HG03139 (cell line): ENCODE results near the gene LRP1-AS.
"Not testable (repeated sequence)": the region's sequence is repeated elsewhere in the genome, so short reads cannot be mapped to it uniquely, and the experiment has no call there.

Source experiments
- ATAC-seq: cut with Tn5 transposase; IDR thresholded peaks from one replicate; pipeline ENCODE4 v1.9.1; 2021; ENCODE audit not compliant: unreplicated experiment

LRP1-AS gene

GRCh38 chr12:57123813-57124212 lies 23.6 kb downstream of the LRP1-AS start:
- no peak for ATAC-seq

GRCh38 chr12:57120718-57121117 lies 26.7 kb downstream of the LRP1-AS start:
- not testable (repeated sequence) for ATAC-seq

GRCh38 chr12:57119294-57120085 lies 27.9 kb downstream of the LRP1-AS start:
- ATAC-seq, result no peak

DNA sequence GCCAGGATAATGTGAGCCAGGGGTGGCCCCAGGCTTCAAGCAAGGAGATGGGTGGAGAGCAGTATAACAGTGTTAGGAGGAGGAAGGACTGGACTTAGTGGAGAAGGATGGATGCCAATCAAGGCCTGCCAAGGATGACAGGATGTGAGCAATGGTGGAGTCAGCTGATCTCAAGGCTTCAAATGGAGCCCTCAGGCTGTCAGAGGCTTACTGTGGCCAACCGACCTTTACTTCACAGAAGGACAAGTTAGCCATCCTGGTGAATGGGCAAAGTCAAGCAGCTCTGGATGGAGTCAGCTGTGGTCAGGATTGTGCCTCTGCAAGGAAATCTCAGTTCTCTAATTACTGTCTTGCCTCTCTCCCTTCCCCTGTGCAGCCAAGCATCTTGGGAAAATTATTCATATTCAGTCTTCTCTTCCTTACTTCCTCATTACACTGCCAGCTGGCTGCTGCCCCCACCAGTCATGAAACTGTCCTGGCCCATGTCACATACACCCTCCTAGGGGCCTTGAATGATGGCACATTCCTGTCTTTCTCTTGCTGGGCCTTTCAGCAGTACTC lies 28.6 kb downstream of the LRP1-AS start:
- no peak for ATAC-seq

- ATAC-seq, result no peak
Observed at GRCh38 chr12:57116580-57117281, 30.7 kb downstream of the LRP1-AS start.

- ATAC-seq, result peak; percentile 63
Observed at GRCh38 chr12:57112492-57113294, 34.7 kb downstream of the LRP1-AS start.

- peak; percentile 45 for ATAC-seq
Observed at GRCh38 chr12:57111031-57111734, 36.2 kb downstream of the LRP1-AS start, which contains the start of gene STAT6. Gene STAT6 (minus strand): TSS chr12:57111362. CDS start chr12:57108278, 3,084 bp downstream.

DNA sequence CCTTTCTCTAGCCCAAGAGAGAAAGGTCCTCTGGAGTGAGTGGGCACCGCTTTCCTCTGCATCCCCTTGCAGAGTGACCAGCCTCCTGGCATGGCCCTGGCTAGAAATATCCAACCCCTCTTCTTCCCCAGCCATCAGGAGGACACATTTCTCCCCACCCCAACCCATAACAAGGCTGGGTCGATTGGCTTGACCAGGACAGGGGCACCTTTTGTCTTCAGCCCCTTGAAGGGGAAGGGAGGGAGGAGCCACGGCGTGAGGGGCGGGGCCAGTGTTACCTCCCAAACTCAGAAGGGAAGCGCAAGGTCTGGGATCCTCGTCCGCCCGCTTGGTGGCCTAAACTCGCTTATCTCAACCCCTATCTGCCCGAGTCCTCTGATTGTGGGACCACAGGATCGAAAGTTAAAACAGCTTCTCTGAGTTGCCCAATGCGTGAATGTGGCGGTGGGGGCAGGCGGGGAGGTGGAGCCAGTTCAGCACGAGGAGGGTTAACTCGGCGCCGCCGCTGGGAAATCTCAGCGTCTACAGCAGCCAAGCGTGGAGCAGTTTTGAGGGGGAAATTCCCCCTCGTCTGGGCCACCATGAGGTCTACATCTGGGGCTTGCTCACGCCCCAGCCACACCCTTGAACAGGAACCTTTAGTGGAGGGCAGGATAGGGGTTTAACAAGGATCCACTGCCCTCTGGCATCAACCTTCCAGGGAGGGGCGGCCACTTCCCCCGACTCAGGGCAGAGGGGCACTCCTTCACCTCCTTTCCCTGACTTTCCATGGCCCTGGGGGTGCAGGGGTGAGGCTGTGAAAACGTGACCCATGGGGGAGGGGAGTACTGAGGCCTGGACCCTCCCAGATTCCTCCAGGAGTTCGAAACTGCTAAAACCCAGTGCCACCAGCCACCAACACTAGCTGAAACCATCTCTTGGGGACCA lies 37.1 kb downstream of the LRP1-AS start:
- ATAC-seq, result peak; percentile 43

DNA sequence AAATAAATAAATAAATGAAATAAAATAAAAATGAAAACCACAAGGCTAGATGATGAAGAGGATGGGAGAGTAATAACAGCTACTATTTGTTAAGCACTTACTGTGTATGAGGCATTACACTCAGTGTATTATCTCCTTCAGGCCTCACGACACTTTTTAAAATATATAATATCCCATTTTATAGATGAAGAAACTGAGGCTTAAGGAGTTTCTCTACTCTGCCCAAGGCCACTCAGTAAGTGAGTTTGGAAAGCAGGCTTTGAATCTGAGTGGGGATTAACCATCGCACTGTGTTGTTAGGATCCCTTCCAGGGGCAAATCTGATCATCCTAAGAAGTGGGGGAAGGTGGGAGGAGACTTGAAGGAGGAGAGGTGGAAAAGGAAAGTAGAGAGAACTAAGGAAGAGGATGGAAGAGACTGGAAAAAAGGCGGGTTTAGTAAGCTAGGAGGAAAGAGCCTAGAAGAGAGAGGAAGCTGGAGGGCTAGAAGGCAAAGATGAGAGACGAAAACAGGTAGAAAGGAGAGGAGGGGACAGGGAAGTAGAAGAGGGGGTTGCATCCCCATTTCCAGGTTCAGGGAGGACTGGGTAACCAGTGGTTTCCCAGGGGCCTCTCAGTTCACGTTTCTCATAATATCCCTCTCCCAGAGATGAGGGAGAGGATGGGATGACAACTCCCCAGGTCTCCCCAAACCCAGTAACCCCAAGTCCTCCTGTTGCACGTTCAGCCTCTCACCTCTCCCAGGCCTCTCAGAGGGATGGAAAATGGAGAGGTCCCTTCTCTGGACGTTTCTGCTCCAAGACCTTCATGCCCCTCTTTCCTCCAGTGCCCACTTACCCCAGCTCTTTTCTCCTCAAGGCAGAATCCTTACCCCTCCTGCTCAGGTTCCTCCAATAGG lies 38.0 kb downstream of the LRP1-AS start:
- ATAC-seq, result no peak

- no peak for ATAC-seq
Observed at GRCh38 chr12:57107456-57108155, 39.8 kb downstream of the LRP1-AS start.

DNA sequence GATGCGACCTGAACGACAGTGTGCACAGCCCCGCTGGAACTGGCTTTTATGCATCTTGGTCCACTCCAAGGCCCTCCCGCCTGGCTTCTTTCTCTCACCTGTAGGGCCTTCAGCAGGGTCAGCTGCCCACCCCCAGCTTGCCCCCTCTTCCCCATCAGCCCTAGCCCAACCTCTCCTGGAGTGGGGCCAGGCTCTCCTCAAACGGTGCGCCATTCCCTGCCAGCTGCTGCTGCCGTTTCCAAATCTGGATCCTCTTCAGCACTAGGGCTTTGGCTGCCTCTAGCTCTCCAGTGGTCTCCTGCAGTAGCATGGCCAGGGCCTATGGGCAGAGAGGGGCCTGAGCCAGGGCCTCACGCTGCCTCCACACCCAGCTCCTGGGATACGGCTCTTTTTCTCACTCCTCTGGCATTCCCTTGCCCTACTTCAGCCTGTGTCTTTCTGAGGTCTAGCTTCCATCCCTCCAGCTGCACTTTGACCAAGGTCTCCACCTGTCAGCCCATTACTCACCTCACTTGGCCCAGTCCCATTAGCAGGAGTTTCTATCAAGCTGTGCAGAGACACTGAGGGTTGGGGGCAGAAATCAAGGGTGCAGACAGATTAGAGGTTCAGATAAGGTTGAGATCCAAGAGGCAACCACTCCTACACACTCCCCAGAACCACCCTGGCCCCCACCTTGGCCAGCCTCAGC lies 41.3 kb downstream of the LRP1-AS start:
- no peak for ATAC-seq

DNA sequence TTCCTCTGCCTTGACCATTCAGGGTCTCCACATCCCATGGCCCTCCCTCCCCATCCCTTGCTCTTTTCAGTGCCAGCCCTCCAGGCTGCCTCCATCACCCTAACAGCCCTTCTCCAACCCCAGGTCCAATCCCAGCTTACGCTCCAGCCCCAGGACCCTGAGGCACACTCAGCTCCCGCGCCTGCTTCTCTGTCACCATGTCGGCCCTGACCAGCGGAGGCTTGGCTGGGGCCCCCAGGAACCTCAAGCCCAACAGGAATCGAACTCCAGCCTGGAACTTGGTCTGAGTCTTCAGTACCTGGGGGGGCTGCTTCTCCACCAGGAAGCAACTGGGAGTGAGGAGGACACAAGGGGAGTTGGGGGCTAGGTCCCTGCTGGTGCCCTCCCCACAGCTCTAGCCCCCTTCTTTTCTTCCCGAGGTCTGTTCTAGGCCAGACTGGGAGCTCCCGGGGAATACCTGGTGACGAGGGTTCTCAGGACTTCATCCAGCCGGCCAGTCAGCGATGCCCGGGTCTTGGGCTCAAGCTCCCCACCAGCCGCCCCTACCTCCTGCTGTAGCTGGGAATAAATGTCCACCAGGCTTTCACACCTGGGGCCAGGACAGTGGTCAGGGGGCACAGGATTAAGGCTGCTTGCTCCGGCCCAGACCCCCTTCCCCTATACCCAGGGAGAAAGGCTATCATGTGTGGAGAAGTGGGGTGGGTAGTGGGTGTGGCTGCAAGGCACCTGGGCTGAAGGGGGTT lies 42.2 kb downstream of the LRP1-AS start:
- no peak for ATAC-seq

DNA sequence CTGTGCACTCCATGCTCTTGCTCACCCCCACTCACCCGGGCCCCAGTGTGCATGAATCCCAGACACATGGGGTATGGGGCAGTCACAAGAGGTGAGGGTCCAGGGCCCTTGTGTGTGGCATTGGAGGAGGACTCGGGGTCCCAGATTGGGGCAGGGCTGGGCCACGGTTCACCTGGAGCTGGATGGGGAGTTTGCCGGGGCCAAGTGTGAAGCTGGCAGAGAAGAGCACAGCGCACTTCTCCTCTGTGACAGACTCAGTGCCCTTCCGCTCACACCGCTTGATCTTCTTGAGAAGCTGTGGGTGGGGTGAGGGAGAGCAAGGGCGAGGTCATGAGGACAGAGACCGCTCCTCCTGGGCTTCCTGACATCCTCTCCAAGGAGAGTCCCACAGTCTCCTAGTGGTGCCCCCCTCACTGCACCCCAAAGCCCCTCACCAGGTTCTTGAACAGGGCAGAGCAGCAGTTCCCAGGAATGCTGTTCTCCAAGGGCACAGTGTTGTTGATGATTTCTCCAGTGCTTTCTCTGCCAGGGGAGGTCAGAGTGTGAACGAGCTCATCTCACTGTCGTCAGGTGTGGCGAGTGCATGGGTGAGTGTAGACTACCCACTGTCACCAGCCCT lies 43.0 kb downstream of the LRP1-AS start:
- no peak for ATAC-seq

DNA sequence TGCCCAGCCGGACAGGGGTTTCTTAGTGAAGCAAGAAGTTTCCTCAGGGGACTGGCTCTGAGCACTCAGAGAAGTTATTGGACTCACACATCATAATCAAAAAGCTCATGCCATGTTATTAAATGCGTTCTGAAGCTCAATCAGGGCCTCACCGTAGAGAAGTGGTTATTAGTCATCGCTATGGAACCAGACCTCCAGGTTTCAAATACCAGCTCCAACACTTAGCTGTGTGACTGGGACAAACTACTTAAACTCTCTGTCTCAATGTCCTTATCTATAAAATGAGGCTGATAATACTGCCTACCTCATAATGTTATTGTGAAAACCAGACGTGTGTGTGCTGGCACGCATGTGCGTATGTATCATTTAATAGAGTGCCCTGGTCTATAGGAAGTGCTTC lies 43.6 kb downstream of the LRP1-AS start:
- ATAC-seq, result no peak

GRCh38 chr12:57101892-57102695 lies 45.3 kb downstream of the LRP1-AS start:
- ATAC-seq, result no peak
